Esophagus muscularis mucosa (tissue), 3 donors: Measurements from ENCODE around the gene HAUS5.

Experiments
- CTCF ChIP-seq, 3 experiments: fragments of 200-600 bp in 2 of 3; fragments of 450-650 bp in 1 of 3; sonication (generic) in 2 of 3; IDR thresholded peaks; one replicate each; pipeline ENCODE4 v1.5.1; 2017 to 2019; ENCODE audit warnings: antibody characterized with exemption in 3 of 3, mild to moderate bottlenecking in 2 of 3, moderate library complexity in 1 of 3
- POLR2A ChIP-seq: fragments of 450-650 bp; IDR thresholded peaks from one replicate; pipeline ENCODE4 v1.6.1; 2017; ENCODE audit warnings: antibody characterized with exemption, moderate library complexity, mild to moderate bottlenecking, low read depth
- POLR2AphosphoS5 ChIP-seq, 2 donors: sonication (generic); formaldehyde crosslinking; IDR thresholded peaks; one replicate each; pipeline ENCODE4 v1.6.1; 2017; ENCODE audit warnings: antibody characterized with exemption in 2 of 2

- TF ChIP-seq CTCF (IDR thresholded peaks at IDR 0.05) = no peak
- TF ChIP-seq POLR2A = no peak
- no peak for TF ChIP-seq POLR2AphosphoS5 (IDR thresholded peaks at IDR 0.05)
These were observed 7.5 kb downstream of the HAUS5 start for GRCh38 chr19:35620001-35620400.
